OCI-LY7 (cell line): ENCODE results near the gene AGBL4. TPM values are rescaled to one million over a fixed set of nuclear protein-coding genes. Genes with fewer than 3 reads are reported as not detected.

Source experiments
- BruUV-seq: library from RNA; stranded (reverse); fragments of 400-500 nt; replicated peaks from 2 replicates; lab custom pipeline; 2021; lab: Mats Ljungman, UMichigan
- CTCF ChIA-PET: fragments of 300-600 bp; sonication (Branson Sonifier 250); formaldehyde crosslinking; loops from one replicate; lab custom pipeline; 2022; ENCODE audit warnings: antibody characterized with exemption; ENCODE audit not compliant: unreplicated experiment; lab: Charles Lee
- POLR2A ChIA-PET: fragments of 300-600 bp; sonication (Branson Sonifier 250); formaldehyde crosslinking; loops from one replicate; lab custom pipeline; 2022; ENCODE audit warnings: antibody characterized with exemption; lab: Charles Lee
- DNase-seq: peaks from one replicate; pipeline ENCODE4 v3.0.0-alpha.2; 2015; ENCODE audit warnings: low spot score
- H2AFZ ChIP-seq: fragments of 200-600 bp; sonication (generic), shearing (Covaris generic); 2 replicates; pipeline ENCODE4 v1.6.1; 2014; ENCODE audit warnings: mild to moderate bottlenecking, antibody characterized with exemption, low read length, moderate library complexity
- H3K27ac ChIP-seq: fragments of 200-600 bp; sonication (generic); 2 replicates; pipeline ENCODE4 v1.5.1; 2014; ENCODE audit warnings: mixed run types, low read depth, mild to moderate bottlenecking, moderate library complexity, low read length, inconsistent platforms; ENCODE audit not compliant: poor library complexity, severe bottlenecking
- H3K36me3 ChIP-seq: fragments of 200-600 bp; sonication (generic); 2 replicates; pipeline ENCODE4 v1.6.1; 2014; ENCODE audit warnings: mild to moderate bottlenecking, antibody characterized with exemption, low read length, moderate library complexity, mixed read lengths; ENCODE audit not compliant: insufficient read depth
- H3K4me1 ChIP-seq: fragments of 200-600 bp; sonication (generic); 2 replicates; pipeline ENCODE4 v1.5.1; 2014; ENCODE audit warnings: mild to moderate bottlenecking, low read length; ENCODE audit not compliant: insufficient read depth, poor library complexity, severe bottlenecking
- H3K4me2 ChIP-seq: fragments of 200-600 bp; sonication (generic); 2 replicates; pipeline ENCODE4 v1.6.1; 2014; ENCODE audit warnings: mild to moderate bottlenecking, low read length
- H3K4me3 ChIP-seq: fragments of 200-600 bp; sonication (generic); 2 replicates; pipeline ENCODE4 v1.5.1; 2014; ENCODE audit warnings: mild to moderate bottlenecking, low read depth, low read length; ENCODE audit not compliant: poor library complexity, severe bottlenecking
- H3K79me2 ChIP-seq: fragments of 200-600 bp; sonication (generic); 2 replicates; pipeline ENCODE4 v1.6.1; 2016; ENCODE audit warnings: low read depth, mild to moderate bottlenecking, low read length, moderate library complexity, mixed read lengths; ENCODE audit not compliant: insufficient read depth
- H3K9me2 ChIP-seq: fragments of 200-600 bp; sonication (generic); 2 replicates; pipeline ENCODE4 v1.6.1; 2016; ENCODE audit warnings: mild to moderate bottlenecking, low read length, mixed read lengths; ENCODE audit not compliant: insufficient read depth
- H3K9me3 ChIP-seq: fragments of 200-600 bp; sonication (generic); 2 replicates; pipeline ENCODE4 v1.6.1; 2014; ENCODE audit warnings: mild to moderate bottlenecking, mixed run types, low read length, mixed read lengths
- H4K20me1 ChIP-seq: fragments of 200-600 bp; sonication (generic); 2 replicates; pipeline ENCODE4 v1.6.1; 2014; ENCODE audit warnings: mild to moderate bottlenecking, antibody characterized with exemption, low read length, moderate library complexity, mixed read lengths; ENCODE audit not compliant: insufficient read depth
- EZH2phosphoT487 ChIP-seq: fragments of 200-600 bp; sonication (generic); IDR thresholded peaks from 2 replicates; pipeline ENCODE4 v1.6.1; 2018; ENCODE audit warnings: low read depth, borderline replicate concordance, mild to moderate bottlenecking, mixed run types, antibody characterized with exemption, low read length, moderate library complexity, mixed read lengths
- intact Hi-C: fragments of 100-400 bp; cut with micrococcal nuclease; formaldehyde crosslinking; loops from one replicate; pipeline ENCODE4 v1.10.0; 2022; ENCODE audit not compliant: unreplicated experiment
- total RNA-seq, 2 experiments: library from RNA; depleted of rRNA in 1 of 2; stranded (reverse); fragments of >200 nt in 1 of 2; shearing (Covaris generic) in 1 of 2; gene quantifications; 2 replicates each; pipeline ENCODE4 v1.2.3, GENCODE V29; 2014 to 2022
- TF ChIP-seq, protein P1 (sequence below): fragments of 200-600 bp; sonication (generic); conservative IDR thresholded peaks from 2 replicates; pipeline ENCODE4 v1.5.1; 2014; ENCODE audit warnings: mild to moderate bottlenecking, antibody characterized with exemption, low read length, moderate library complexity, mixed read lengths

The AGBL4 gene
- total RNA-seq, 2 experiments from 2014 or later, result not detected

DNA sequence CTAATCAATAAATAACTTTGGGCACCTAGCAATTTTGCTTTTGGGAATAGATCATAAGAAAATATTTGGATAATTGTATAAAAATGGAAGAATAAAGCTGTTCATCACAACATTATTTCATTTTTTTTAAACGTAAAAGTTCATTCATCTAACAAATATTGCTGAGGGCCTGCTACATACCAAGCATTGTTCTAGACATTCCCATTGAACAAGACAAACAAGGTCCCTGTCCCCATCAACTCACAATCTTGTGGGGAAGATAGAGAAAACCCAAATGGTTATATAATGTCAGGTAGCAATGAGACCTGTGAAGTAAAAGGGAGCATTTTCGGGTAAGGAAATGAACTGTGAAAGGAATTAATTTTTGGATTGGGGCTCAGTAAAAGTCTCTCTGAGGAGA lies 1193.0 kb downstream of the AGBL4 start:
- no peak for TF ChIP-seq EZH2phosphoT487
- TF ChIP-seq, protein P1, sequence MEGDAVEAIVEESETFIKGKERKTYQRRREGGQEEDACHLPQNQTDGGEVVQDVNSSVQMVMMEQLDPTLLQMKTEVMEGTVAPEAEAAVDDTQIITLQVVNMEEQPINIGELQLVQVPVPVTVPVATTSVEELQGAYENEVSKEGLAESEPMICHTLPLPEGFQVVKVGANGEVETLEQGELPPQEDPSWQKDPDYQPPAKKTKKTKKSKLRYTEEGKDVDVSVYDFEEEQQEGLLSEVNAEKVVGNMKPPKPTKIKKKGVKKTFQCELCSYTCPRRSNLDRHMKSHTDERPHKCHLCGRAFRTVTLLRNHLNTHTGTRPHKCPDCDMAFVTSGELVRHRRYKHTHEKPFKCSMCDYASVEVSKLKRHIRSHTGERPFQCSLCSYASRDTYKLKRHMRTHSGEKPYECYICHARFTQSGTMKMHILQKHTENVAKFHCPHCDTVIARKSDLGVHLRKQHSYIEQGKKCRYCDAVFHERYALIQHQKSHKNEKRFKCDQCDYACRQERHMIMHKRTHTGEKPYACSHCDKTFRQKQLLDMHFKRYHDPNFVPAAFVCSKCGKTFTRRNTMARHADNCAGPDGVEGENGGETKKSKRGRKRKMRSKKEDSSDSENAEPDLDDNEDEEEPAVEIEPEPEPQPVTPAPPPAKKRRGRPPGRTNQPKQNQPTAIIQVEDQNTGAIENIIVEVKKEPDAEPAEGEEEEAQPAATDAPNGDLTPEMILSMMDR, result no peak
- POLR2A ChIA-PET, result interaction anchor here (0.9 kb wide), 1 partner anchor 9 kb away, joined by 4 read pairs; no protein-coding TSS in a partner anchor
- H4K20me1 ChIP-seq, result no peaks in the 10 kb centered on the region
- H3K4me3 ChIP-seq, result no peak overlapping the region
- intact Hi-C loops, result no loop called here
- DNase-seq, result no peak
- CTCF ChIA-PET, result no interaction called here
- H3K4me2 ChIP-seq, result no peak overlapping the region
- H3K9me2 ChIP-seq, result no peaks in the 10 kb centered on the region
- BruUV-seq, result no TSS peak
- no peaks in the 10 kb centered on the region for H3K36me3 ChIP-seq
- no peaks in the 10 kb centered on the region for H3K9me3 ChIP-seq
- no peaks in the 10 kb centered on the region for H3K79me2 ChIP-seq
- H2AFZ ChIP-seq, result no peak overlapping the region
- H3K27ac ChIP-seq, result no peak overlapping the region
- H3K4me1 ChIP-seq, result no peaks in the 10 kb centered on the region

DNA sequence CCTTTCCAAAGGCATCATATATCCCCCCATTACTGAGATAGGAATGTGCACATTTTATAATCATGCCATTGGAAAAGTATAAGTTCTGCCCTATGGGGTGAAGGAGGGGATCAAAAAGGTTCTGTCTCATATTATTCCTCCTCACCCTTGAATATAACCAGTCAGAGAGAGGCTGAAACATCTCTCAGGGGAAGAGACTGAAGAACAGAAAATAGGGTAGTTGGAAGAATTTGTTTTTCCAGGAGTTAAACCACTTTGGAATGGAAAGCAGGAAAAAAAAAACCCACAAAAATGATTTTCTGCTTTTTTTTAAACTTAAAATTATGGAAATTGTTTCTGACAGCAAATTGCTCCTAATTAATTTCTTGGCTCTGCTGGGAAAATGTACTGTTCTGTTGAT lies 1194.3 kb downstream of the AGBL4 start:
- no peaks in the 10 kb centered on the region for H3K9me3 ChIP-seq
- DNase-seq, result no peak
- H3K4me2 ChIP-seq, result no peak overlapping the region
- BruUV-seq, result no TSS peak
- no peaks in the 10 kb centered on the region for H3K36me3 ChIP-seq
- no peaks in the 10 kb centered on the region for H3K4me1 ChIP-seq
- H3K27ac ChIP-seq, result no peak overlapping the region
- no peak overlapping the region for H3K4me3 ChIP-seq
- ChIA-PET CTCF (no interaction called here), POLR2A (no interaction called here)
- no peaks in the 10 kb centered on the region for H3K9me2 ChIP-seq
- no peak overlapping the region for H2AFZ ChIP-seq
- no peaks in the 10 kb centered on the region for H3K79me2 ChIP-seq
- intact Hi-C loops, result no loop called here
- H4K20me1 ChIP-seq, result no peaks in the 10 kb centered on the region
- TF ChIP-seq EZH2phosphoT487, result no peak
- TF ChIP-seq, protein P1, result no peak

DNA sequence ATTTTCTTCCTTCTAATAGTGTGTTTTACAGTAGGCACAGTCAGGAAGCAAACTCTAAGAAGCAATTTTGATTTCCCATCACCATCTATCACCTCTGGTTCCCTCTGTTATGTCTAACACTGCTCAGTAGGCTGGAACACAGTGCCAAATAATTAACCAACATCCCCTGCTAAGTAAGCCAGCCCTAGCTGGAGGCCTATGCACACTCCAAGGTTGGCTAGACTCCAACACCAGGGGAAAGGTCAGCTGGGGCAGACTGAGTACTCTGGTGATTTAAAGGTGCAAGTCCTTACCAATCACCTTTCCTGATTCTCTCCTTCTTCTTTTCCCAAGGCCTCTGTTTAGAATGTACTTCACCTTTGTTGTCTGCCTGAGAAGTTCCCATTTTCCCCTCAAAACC lies 1200.6 kb downstream of the AGBL4 start:
- H3K36me3 ChIP-seq, result no peaks in the 10 kb centered on the region
- H3K4me3 ChIP-seq, result no peak overlapping the region
- ChIA-PET POLR2A (no interaction called here), CTCF (no interaction called here)
- BruUV-seq, result no TSS peak
- H3K9me3 ChIP-seq, result no peaks in the 10 kb centered on the region
- no peaks in the 10 kb centered on the region for H3K79me2 ChIP-seq
- H2AFZ ChIP-seq, result no peak overlapping the region
- no peak overlapping the region for H3K4me2 ChIP-seq
- DNase-seq, result no peak
- H3K4me1 ChIP-seq, result no peaks in the 10 kb centered on the region
- H4K20me1 ChIP-seq, result no peaks in the 10 kb centered on the region
- no peak overlapping the region for H3K27ac ChIP-seq
- no peaks in the 10 kb centered on the region for H3K9me2 ChIP-seq
- intact Hi-C loops, result no loop called here
- TF ChIP-seq, protein P1, result no peak
- TF ChIP-seq EZH2phosphoT487, result no peak
